PFSK-1 (cell line): ENCODE results near the gene SYNPO.

ENCODE experiments used
- FOXP2 ChIP-seq: optimal IDR thresholded peaks from 2 replicates; pipeline ENCODE3; 2011; ENCODE audit warnings: borderline replicate concordance, control low read depth, inconsistent platforms; ENCODE audit not compliant: insufficient read depth; ENCODE audit errors: extremely low read length, extremely low read depth
- POLR2AphosphoS5 ChIP-seq: IDR thresholded peaks from 2 replicates; pipeline ENCODE4 v1.6.1; 2012; ENCODE audit warnings: low read depth, mild to moderate bottlenecking, control low read depth, low read length, moderate library complexity
- REST ChIP-seq, 2 experiments: IDR thresholded peaks; 2 replicates each; pipeline versions ENCODE4 v1.6.1 to v1.8.0; 2011 to 2012; ENCODE audit warnings: low read depth in 2 of 2, low read length in 2 of 2, control low read depth in 1 of 2, inconsistent platforms in 1 of 2, mild to moderate bottlenecking in 1 of 2, moderate library complexity in 1 of 2; ENCODE audit not compliant: insufficient read depth in 1 of 2
- SIN3A ChIP-seq: IDR thresholded peaks from 2 replicates; pipeline ENCODE4 v1.6.1; 2012; ENCODE audit warnings: mild to moderate bottlenecking, low read length, moderate library complexity, borderline replicate concordance; ENCODE audit not compliant: insufficient read depth
- TAF1 ChIP-seq: IDR thresholded peaks from 2 replicates; pipeline ENCODE4 v1.6.1; 2012; ENCODE audit warnings: low read length, control low read depth, borderline replicate concordance; ENCODE audit not compliant: insufficient read depth

SYNPO gene

GRCh38 chr5:150642991-150643710, 2.7 kb downstream of the SYNPO start:
- TF ChIP-seq SIN3A (no peak), REST (IDR thresholded peaks at IDR 0.05; ENCODE audit: insufficient read depth in 1 of 2, low read depth in 2 of 2, low read length in 2 of 2) (no peak), POLR2AphosphoS5 (no peak), TAF1 (no peak), FOXP2 (no peak)

- no peak for TF ChIP-seq POLR2AphosphoS5
- no peak for TF ChIP-seq TAF1
- no peak for TF ChIP-seq REST (IDR thresholded peaks at IDR 0.05; ENCODE audit: insufficient read depth in 1 of 2, low read depth in 2 of 2, low read length in 2 of 2)
- TF ChIP-seq SIN3A, result no peak
- no peak for TF ChIP-seq FOXP2
These were observed 3.6 kb downstream of the SYNPO start for GRCh38 chr5:150644058-150644457.

- TF ChIP-seq SIN3A (no peak), FOXP2 (no peak), POLR2AphosphoS5 (no peak), REST (IDR thresholded peaks at IDR 0.05; ENCODE audit: insufficient read depth in 1 of 2, low read depth in 2 of 2, low read length in 2 of 2) (no peak), TAF1 (no peak)
These were observed 4.1 kb downstream of the SYNPO start for GRCh38 chr5:150644514-150644913.

- TF ChIP-seq TAF1 (no peak), SIN3A (no peak), POLR2AphosphoS5 (no peak), FOXP2 (no peak), REST (IDR thresholded peaks at IDR 0.05; ENCODE audit: insufficient read depth in 1 of 2, low read depth in 2 of 2, low read length in 2 of 2) (no peak)
These were observed 4.7 kb downstream of the SYNPO start for GRCh38 chr5:150645070-150645700.
